Esophagus muscularis mucosa (tissue), 4 donors: ENCODE data around the gene RABL6. TPM values are rescaled to one million over a fixed set of nuclear protein-coding genes. Genes with fewer than 3 reads are reported as not detected.
A peak's percentile ranks its signal among the peaks of the same experiment; 100 is the strongest.

ENCODE experiments used
- DNase-seq: peaks from one replicate; pipeline ENCODE4 v3.0.0-alpha.2; 2017; ENCODE audit errors: extremely low spot score
- H3K27ac ChIP-seq, 4 donors: fragments of 200-600 bp; sonication (generic); replicated peaks in 1 of 4; 1 replicate in 3 of 4; 2 replicates in 1 of 4; pipeline ENCODE4 v1.5.1; 2016 to 2019; ENCODE audit warnings: mild to moderate bottlenecking in 1 of 4
- H3K27me3 ChIP-seq, 4 donors: fragments of 200-600 bp; sonication (generic); one replicate each; pipeline versions ENCODE4 v1.5.1 to v1.6.0; 2016 to 2019
- H3K36me3 ChIP-seq, 4 donors: fragments of 200-600 bp; sonication (generic); one replicate each; pipeline ENCODE4 v1.5.1; 2016 to 2019
- H3K4me1 ChIP-seq, 4 donors: fragments of 200-600 bp; sonication (generic); one replicate each; pipeline ENCODE4 v1.5.1; 2016 to 2019
- H3K4me3 ChIP-seq, 4 donors: fragments of 200-600 bp; sonication (generic); 1 replicate in 2 of 4; 2 replicates in 2 of 4; pipeline ENCODE4 v1.5.1; 2016 to 2019; ENCODE audit warnings: mild to moderate bottlenecking in 4 of 4, moderate library complexity in 1 of 4
- H3K9me3 ChIP-seq, 4 donors: fragments of 200-600 bp; sonication (generic); 1 replicate in 3 of 4; 2 replicates in 1 of 4; pipeline ENCODE4 v1.5.1; 2016 to 2019
- CTCF ChIP-seq, 3 experiments: fragments of 200-600 bp in 2 of 3; fragments of 450-650 bp in 1 of 3; sonication (generic) in 2 of 3; IDR thresholded peaks; one replicate each; pipeline ENCODE4 v1.5.1; 2017 to 2019; ENCODE audit warnings: antibody characterized with exemption in 3 of 3, mild to moderate bottlenecking in 2 of 3, moderate library complexity in 1 of 3
- EP300 ChIP-seq: sonication (generic); formaldehyde crosslinking; IDR thresholded peaks from one replicate; pipeline ENCODE4 v1.6.1; 2017; ENCODE audit warnings: antibody characterized with exemption
- POLR2A ChIP-seq: fragments of 450-650 bp; IDR thresholded peaks from one replicate; pipeline ENCODE4 v1.6.1; 2017; ENCODE audit warnings: antibody characterized with exemption, moderate library complexity, mild to moderate bottlenecking, low read depth
- POLR2AphosphoS5 ChIP-seq, 2 donors: sonication (generic); formaldehyde crosslinking; IDR thresholded peaks; one replicate each; pipeline ENCODE4 v1.6.1; 2017; ENCODE audit warnings: antibody characterized with exemption in 2 of 2
- WGBS: methylation state at CpG from one replicate; pipeline ENCODE4 v1.1.5; 2018; 5-methylcytosine and 5-hydroxymethylcytosine counted together
- intact Hi-C: fragments of 100-400 bp; cut with DNase I; formaldehyde crosslinking; loops from one replicate; pipeline ENCODE4 v1.15.1; 2023
- total RNA-seq, 4 donors: library from RNA; depleted of rRNA; stranded (reverse); fragments of >200 nt; gene quantifications; one replicate each; pipeline versions ENCODE4 v1.1.0 to v1.2.1, GENCODE V29; 2016

RABL6 gene
- total RNA-seq, 4 donors from 2014 or later, result 56.3 to 110 (median 83.0) TPM

GRCh38 chr9:136857581-136858412, 50.0 kb downstream of the RABL6 start:
- H3K4me3 ChIP-seq, result no peak overlapping the region
- intact Hi-C loops, result no loop called here
- no CpG with 5 or more reads among the region's 29 CpGs for WGBS
- no peak overlapping the region for H3K27ac ChIP-seq
- peaks cover 15 to 31% (median 26%) of the 10 kb centered on the region in 4 donors for H3K36me3 ChIP-seq
- no peak for DNase-seq
- TF ChIP-seq POLR2AphosphoS5 (IDR thresholded peaks at IDR 0.05) (no peak), EP300 (no peak), CTCF (IDR thresholded peaks at IDR 0.05) (no peak), POLR2A (no peak)
- no peaks in the 10 kb centered on the region for H3K9me3 ChIP-seq
- no peaks in the 10 kb centered on the region for H3K27me3 ChIP-seq
- peaks cover 10 to 25% (median 16%) of the 10 kb centered on the region in 4 donors for H3K4me1 ChIP-seq

- peaks cover 10 to 25% (median 16%) of the 10 kb centered on the region in 4 donors for H3K4me1 ChIP-seq
- DNase-seq, result no peak
- peaks cover 21 to 37% (median 32%) of the 10 kb centered on the region in 4 donors for H3K36me3 ChIP-seq
- H3K9me3 ChIP-seq, result no peaks in the 10 kb centered on the region
- intact Hi-C loops, result no loop called here
- no peaks in the 10 kb centered on the region for H3K27me3 ChIP-seq
- no peak for TF ChIP-seq EP300
- no peak for TF ChIP-seq CTCF (IDR thresholded peaks at IDR 0.05)
- TF ChIP-seq POLR2A, result no peak
- TF ChIP-seq POLR2AphosphoS5 (IDR thresholded peaks at IDR 0.05), result no peak
- 83% methylated on average over 2 of the region's 15 CpGs for WGBS
- H3K27ac ChIP-seq, result peak overlapping the region in 3 of 4 donors; percentile 30 to 55 (median 50)
- H3K4me3 ChIP-seq, result no peak overlapping the region
Measured at GRCh38 chr9:136858452-136858843, 50.7 kb downstream of the RABL6 start.

DNA sequence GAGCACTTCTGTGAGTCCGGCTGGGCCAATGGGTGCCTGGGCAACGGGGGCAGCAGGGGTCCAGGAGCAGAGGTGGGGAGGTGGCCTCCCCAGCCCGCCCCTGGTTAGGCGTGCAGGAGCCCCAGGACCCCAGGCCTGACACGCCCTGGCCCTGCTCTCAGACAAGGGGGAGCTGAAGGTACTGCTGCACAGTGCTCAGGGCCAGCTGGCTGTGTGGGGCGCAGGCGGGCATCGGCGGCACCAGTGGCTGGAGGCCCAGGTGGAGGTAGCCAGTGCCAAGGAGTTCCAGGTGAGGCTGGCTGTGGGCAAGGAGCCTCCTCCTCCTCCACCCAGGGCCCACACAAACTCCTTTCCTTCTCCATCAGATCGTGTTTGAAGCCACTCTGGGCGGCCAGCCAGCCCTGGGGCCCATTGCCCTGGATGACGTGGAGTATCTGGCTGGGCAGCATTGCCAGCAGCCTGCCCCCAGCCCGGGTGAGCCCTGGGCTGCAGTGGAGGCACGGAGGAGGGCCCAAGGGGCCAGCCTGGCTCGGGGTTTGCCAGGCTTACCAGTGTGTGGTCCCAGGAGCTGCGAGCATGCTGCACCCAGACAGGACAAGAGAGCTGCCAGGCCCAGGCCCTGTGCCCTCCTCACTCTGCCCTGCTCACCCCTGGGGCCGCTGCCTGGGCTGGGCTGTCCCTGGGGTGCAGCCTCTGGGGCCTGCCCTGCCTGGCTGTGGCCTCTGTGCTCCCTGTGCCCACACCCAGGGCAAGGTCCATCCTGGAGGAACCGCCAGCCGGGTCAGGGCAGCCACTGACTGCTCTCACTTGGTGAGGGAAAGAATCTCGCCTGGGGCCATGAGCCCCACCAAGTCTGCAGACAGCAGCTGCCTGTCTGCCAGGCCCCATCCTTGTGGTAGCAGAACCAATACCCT, 51.4 kb downstream of the RABL6 start:
- peaks cover 16 to 32% (median 20%) of the 10 kb centered on the region in 4 donors for H3K4me1 ChIP-seq
- H3K27me3 ChIP-seq, result no peaks in the 10 kb centered on the region
- DNase-seq, result no peak
- H3K27ac ChIP-seq, result peak overlapping the region; percentile 30 to 58 (median 52)
- WGBS, result no CpG with 5 or more reads among the region's 20 CpGs
- peaks cover 26 to 42% (median 37%) of the 10 kb centered on the region in 4 donors for H3K36me3 ChIP-seq
- H3K9me3 ChIP-seq, result no peaks in the 10 kb centered on the region
- intact Hi-C loops, result no loop called here
- TF ChIP-seq EP300, result no peak
- no peak for TF ChIP-seq CTCF (IDR thresholded peaks at IDR 0.05)
- TF ChIP-seq POLR2A, result no peak
- TF ChIP-seq POLR2AphosphoS5 (IDR thresholded peaks at IDR 0.05), result no peak
- no peak overlapping the region for H3K4me3 ChIP-seq

- peaks cover 26 to 42% (median 37%) of the 10 kb centered on the region in 4 donors for H3K36me3 ChIP-seq
- peaks cover 29 to 46% (median 35%) of the 10 kb centered on the region in 4 donors for H3K4me1 ChIP-seq
- WGBS, result 71% methylated on average over 9 of the region's 9 CpGs
- no peak overlapping the region for H3K4me3 ChIP-seq
- intact Hi-C loops, result no loop called here
- H3K9me3 ChIP-seq, result no peaks in the 10 kb centered on the region
- H3K27me3 ChIP-seq, result no peaks in the 10 kb centered on the region
- H3K27ac ChIP-seq, result no peak overlapping the region
- no peak for TF ChIP-seq EP300
- no peak for TF ChIP-seq POLR2A
- TF ChIP-seq POLR2AphosphoS5 (IDR thresholded peaks at IDR 0.05), result no peak
- no peak for TF ChIP-seq CTCF (IDR thresholded peaks at IDR 0.05)
- DNase-seq, result no peak
Measured at GRCh38 chr9:136860529-136860928, 52.8 kb downstream of the RABL6 start.
